ENCODE results near the gene TNNI3K. TPM values are rescaled to one million over a fixed set of nuclear protein-coding genes. Genes with fewer than 3 reads are reported as not detected.

The TNNI3K gene
- total RNA-seq, 1 donor: 1.3 TPM

- DNase-seq (ENCODE audit: low read depth): peak; percentile 8
- H3K4me3 ChIP-seq (ENCODE audit: low read depth, low read length): no peak overlapping the region
- no peak for TF ChIP-seq CTCF (IDR thresholded peaks at IDR 0.05; ENCODE audit: insufficient read depth, low read depth, low read length)
These were observed 161.7 kb downstream of the TNNI3K start for GRCh38 chr1:74396933-74397332.

GRCh38 chr1:74399249-74399648, 164.1 kb downstream of the TNNI3K start:
- no peak for DNase-seq (ENCODE audit: low read depth)
- no peak for TF ChIP-seq CTCF (IDR thresholded peaks at IDR 0.05; ENCODE audit: insufficient read depth, low read depth, low read length)
- H3K4me3 ChIP-seq (ENCODE audit: low read depth, low read length): no peak overlapping the region

- TF ChIP-seq CTCF (IDR thresholded peaks at IDR 0.05; ENCODE audit: insufficient read depth, low read depth, low read length): no peak
- no peak overlapping the region for H3K4me3 ChIP-seq (ENCODE audit: low read depth, low read length)
These were observed 167.7 kb downstream of the TNNI3K start for GRCh38 chr1:74402873-74403272.

GRCh38 chr1:74403606-74404005, 168.4 kb downstream of the TNNI3K start:
- H3K4me3 ChIP-seq (ENCODE audit: low read depth, low read length): no peak overlapping the region
- DNase-seq (ENCODE audit: low read depth): no peak
- TF ChIP-seq CTCF (IDR thresholded peaks at IDR 0.05; ENCODE audit: insufficient read depth, low read depth, low read length): no peak

More at GRCh38 chr1:74402873-74403272, 167.7 kb downstream of the TNNI3K start:
- DNase-seq (ENCODE audit: low read depth): no peak

GRCh38 chr1:74406759-74407158, 171.6 kb downstream of the TNNI3K start:
- no peak overlapping the region for H3K4me3 ChIP-seq (ENCODE audit: low read depth, low read length)
- TF ChIP-seq CTCF (IDR thresholded peaks at IDR 0.05; ENCODE audit: insufficient read depth, low read depth, low read length): no peak
- DNase-seq (ENCODE audit: low read depth): no peak

- no peak overlapping the region for H3K4me3 ChIP-seq (ENCODE audit: low read depth, low read length)
- no peak for DNase-seq (ENCODE audit: low read depth)
- no peak for TF ChIP-seq CTCF (IDR thresholded peaks at IDR 0.05; ENCODE audit: insufficient read depth, low read depth, low read length)
These were observed 172.7 kb downstream of the TNNI3K start for GRCh38 chr1:74407902-74408301.

- H3K4me3 ChIP-seq (ENCODE audit: low read depth, low read length): no peak overlapping the region
- no peak for DNase-seq (ENCODE audit: low read depth)
- no peak for TF ChIP-seq CTCF (IDR thresholded peaks at IDR 0.05; ENCODE audit: insufficient read depth, low read depth, low read length)
These were observed 177.1 kb downstream of the TNNI3K start for GRCh38 chr1:74412244-74412643.
